Activated CD8-positive, alpha-beta memory T cell treated with anti-CD3 and anti-CD28 coated beads for 4 hours (primary cell): Measurements from ENCODE around the gene PNMA6F.

ENCODE experiments used
- DNase-seq, 2 donors: peaks; one replicate each; pipeline ENCODE4 v3.0.0-alpha.2; 2020; ENCODE audit warnings: low read depth in 2 of 2

PNMA6F gene

GRCh38 chrX:153321381-153322124, at the start of gene PNMA6F:
TSS of gene PNMA6F (minus strand) at chrX:153321767. CDS start at chrX:153320674, 1,093 bp downstream.
- DNase-seq: no peak

GRCh38 chrX:153371256-153371655, 49.7 kb upstream of the PNMA6F start:
- DNase-seq: no peak

GRCh38 chrX:153370293-153371055, 48.9 kb upstream of the PNMA6F start:
- DNase-seq: no peak

DNA sequence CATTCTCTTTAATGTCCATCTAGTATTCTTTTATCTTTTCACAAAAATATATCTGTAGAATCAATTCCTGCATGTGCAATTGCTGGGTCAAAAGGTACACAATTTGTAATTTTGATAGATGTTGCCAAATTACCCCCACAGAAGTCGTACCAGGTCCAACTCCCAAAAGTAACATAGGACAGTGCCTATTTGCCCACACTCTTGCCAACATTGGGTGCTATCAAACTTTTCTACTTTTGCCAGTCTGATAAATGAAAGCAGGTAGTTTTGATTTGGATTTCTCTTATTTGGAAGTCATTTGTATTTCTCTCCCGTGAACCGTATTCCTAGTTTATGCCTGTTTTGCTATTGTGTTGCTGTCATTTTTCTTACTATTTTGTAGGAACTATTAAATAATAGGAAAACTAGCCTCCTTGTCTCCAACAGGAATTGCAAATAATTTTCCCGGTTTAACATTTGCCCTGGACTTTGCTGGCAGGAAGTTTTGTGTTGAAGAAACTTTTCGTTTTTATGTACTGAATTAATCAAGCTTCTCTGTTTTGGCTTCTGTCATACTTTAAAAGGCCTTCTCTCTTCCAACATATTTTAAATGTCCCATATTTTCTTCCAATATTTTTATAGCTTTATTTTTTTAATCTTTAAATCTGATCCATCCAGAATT, 45.4 kb upstream of the PNMA6F start:
- no peak for DNase-seq

DNA sequence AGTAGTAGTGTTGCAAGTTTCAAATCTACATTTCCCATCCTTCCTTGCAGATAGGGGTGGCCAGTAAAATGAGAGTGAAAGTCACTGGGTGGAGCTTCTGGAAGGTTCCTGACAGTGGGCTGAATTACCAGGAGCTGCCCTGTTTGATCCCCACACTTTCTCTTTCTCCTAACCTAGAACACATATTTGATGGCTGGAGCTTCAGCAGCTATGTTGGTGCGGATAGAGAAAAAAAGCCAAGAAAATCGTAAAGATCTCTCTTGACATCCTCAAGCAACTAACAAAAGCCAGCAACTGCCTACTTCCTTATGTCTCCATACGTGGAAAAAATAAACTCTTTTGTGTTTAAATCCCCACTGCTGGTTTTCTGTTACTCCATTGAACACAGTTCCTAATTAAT, 44.6 kb upstream of the PNMA6F start:
- DNase-seq: no peak

- no peak for DNase-seq
Observed at GRCh38 chrX:153365670-153366069, 44.1 kb upstream of the PNMA6F start.

- DNase-seq: no peak
Observed at GRCh38 chrX:153361781-153362397, 40.3 kb upstream of the PNMA6F start.

- no peak for DNase-seq
Observed at GRCh38 chrX:153357877-153358276, 36.3 kb upstream of the PNMA6F start.

DNA sequence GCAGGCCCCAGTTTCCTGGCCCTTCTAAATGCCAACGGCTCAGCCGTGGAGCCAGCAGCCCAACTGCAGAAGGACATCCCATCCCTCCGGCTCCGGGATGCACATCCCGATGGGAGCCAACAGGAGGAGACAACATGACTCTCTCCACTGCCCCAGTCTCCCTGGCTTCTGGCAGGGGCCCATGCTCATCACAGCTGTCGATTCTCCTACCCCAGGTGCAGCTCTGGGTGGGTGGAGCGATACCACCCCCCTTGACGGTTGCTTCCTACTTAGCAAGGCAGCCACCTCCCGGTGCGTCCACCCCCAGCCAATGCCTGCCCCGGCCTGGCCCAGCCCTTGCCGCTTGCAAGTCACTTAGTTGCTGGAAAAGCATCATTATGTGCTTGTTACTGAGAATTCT, 31.8 kb upstream of the PNMA6F start:
- no peak for DNase-seq

DNA sequence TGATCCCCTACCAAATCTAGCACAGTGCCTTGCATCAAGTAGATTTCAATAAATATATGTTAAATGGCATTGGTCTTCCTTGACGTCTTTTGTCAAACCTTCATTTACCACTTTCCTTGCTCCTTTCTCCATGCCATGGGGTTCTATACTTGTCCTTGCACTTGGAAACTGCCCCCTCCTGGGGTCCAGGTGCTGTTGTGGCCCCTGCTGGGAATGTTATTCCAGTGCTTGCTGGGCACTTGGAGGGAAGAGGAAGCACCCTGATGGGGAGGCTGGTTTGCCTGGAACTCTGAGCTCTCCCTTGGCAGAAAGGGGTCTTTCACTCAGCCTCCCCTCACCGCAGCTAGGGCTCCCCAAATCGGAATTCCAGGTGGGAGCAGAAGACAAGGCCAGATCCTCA, 31.3 kb upstream of the PNMA6F start:
- no peak for DNase-seq

GRCh38 chrX:153351981-153352380, 30.4 kb upstream of the PNMA6F start:
- no peak for DNase-seq

GRCh38 chrX:153349952-153350351, 28.4 kb upstream of the PNMA6F start:
- DNase-seq: no peak

- no peak for DNase-seq
Observed at GRCh38 chrX:153348421-153348820, 26.9 kb upstream of the PNMA6F start.

DNA sequence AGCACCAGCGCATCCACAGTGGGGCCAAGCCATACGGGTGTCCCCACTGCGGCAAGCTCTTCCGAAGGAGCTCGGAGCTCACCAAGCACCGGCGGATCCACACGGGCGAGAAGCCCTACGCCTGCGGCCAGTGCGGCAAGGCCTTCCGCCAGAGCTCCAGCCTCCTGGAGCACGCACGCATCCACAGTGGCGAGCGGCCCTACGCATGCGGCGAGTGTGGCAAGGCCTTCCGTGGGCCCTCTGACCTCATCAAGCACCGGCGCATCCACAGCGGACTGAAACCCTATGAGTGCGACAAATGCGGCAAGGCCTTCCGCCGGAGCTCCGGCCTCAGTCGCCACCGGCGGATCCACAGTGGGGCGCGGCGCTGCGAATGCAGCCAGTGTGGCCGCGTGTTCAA, 26.0 kb upstream of the PNMA6F start:
- DNase-seq: no peak

GRCh38 chrX:153343674-153344073, 22.1 kb upstream of the PNMA6F start:
- no peak for DNase-seq

GRCh38 chrX:153342762-153343558, 21.4 kb upstream of the PNMA6F start:
- DNase-seq: no peak

DNA sequence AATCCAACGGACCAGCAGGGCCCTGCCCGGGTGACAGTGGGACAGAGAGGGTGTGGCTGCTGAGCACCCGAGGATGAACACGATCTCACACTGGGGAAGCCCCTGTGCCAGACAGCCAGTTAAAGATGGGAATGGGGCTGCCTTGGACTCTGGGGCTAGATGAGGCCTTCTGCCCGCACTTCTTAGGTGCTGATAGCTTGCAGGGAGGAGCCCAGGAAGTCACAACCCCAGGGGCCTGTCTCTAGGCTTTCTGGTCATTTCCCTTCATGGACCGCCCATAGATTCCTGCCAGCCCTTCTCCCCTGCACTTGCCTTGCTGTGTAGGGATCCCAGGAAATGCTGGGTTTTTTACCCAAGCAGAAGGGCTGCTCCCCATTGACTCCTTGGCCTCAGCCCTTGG, 18.5 kb upstream of the PNMA6F start:
- no peak for DNase-seq

- DNase-seq: no peak
Observed at GRCh38 chrX:153339662-153340061, 18.1 kb upstream of the PNMA6F start.

GRCh38 chrX:153338836-153339235, 17.3 kb upstream of the PNMA6F start:
- no peak for DNase-seq

DNA sequence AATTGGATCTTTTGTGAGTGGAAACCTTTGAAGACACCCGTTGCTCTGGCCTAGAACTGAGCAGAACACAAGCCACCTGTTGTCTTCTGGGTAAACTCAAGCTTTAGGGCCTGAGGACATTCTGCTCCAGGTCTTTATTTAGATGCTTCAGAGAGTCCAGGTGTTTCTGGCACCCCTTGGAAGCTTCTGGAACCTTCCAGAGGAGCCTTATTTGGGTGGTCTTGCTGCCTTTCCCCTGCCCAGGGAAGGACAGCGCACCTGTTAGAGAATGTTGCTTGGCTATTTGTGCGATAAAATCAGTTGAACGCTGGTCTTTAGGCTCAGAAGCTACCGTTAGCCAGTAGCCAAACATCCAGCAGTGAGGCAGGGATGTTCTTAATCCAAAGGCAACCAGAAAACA, 15.4 kb upstream of the PNMA6F start:
- DNase-seq: no peak

DNA sequence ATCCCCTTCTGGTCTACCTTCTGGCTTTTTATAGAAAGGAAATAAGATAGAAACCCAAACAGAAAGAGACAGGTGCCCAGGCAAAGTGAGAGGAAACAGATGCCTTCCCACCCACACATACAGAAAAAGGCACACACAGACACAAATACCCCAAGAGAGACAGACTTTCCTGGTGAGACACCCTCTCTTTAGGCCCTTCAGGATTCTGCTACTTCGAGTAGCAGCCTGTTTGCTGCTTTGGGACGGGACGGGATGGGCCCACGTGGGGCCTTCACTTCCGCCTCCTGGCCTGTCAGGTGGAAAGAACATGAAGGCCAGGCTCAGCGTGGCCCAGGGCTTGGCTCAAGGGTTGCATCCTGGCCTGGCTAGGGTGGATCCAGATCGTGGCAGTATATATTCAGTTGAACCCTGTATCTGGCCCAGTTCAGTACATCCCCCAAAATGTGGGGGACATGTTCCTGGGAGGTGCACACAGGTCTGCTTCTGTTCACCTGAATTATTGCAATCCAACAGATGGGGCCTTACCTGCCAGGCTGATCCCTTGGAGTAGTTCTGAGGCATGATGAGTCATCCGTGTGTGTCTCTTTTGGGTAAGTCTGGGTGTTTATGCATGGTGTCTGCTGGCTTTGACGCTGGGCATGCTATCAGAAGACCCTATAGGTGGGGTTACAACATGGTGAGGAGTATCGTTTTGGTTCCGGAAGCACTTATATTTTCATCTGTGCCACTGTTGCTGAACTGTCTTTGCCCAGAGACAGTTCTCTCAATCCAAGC, 14.7 kb upstream of the PNMA6F start:
- DNase-seq: no peak
